Measurements from ENCODE around the gene RNF217.

The RNF217 gene

GRCh38 chr6:124963416-124963785, 1.2 kb downstream of the RNF217 start:
- no peak for DNase-seq

- DNase-seq, result no peak
Observed at GRCh38 chr6:124963831-124964763, 1.9 kb downstream of the RNF217 start.

- DNase-seq, result no peak
Observed at GRCh38 chr6:124964764-124965105, 2.5 kb downstream of the RNF217 start.

- DNase-seq, result peak; percentile 42
Observed at GRCh38 chr6:124965424-124965850, 3.2 kb downstream of the RNF217 start.

- no peak for DNase-seq
Observed at GRCh38 chr6:124967444-124967843, 5.2 kb downstream of the RNF217 start.

- no peak for DNase-seq
Observed at GRCh38 chr6:124968401-124968800, 6.2 kb downstream of the RNF217 start.

GRCh38 chr6:124970243-124970642, 8.0 kb downstream of the RNF217 start:
- no peak for DNase-seq

- no peak for DNase-seq
Observed at GRCh38 chr6:124970763-124971162, 8.5 kb downstream of the RNF217 start.

- DNase-seq, result no peak
Observed at GRCh38 chr6:124973780-124974179, 11.5 kb downstream of the RNF217 start.

- no peak for DNase-seq
Observed at GRCh38 chr6:124974771-124975377, 12.6 kb downstream of the RNF217 start.

- DNase-seq, result peak; percentile 42
Observed at GRCh38 chr6:124977067-124977908, 15.1 kb downstream of the RNF217 start.

- no peak for DNase-seq
Observed at GRCh38 chr6:124978451-124979293, 16.4 kb downstream of the RNF217 start.

GRCh38 chr6:124979294-124979678, 17.0 kb downstream of the RNF217 start:
- no peak for DNase-seq

- no peak for DNase-seq
Observed at GRCh38 chr6:124982669-124983068, 20.4 kb downstream of the RNF217 start.

- DNase-seq, result no peak
Observed at GRCh38 chr6:124983383-124984083, 21.3 kb downstream of the RNF217 start.

- no peak for DNase-seq
Observed at GRCh38 chr6:124984668-124985338, 22.6 kb downstream of the RNF217 start.

GRCh38 chr6:124986164-124986563, 23.9 kb downstream of the RNF217 start:
- DNase-seq, result no peak

- DNase-seq, result no peak
Observed at GRCh38 chr6:124987291-124987690, 25.1 kb downstream of the RNF217 start.

- no peak for DNase-seq
Observed at GRCh38 chr6:124987999-124988591, 25.9 kb downstream of the RNF217 start.

GRCh38 chr6:124989136-124989983, 27.1 kb downstream of the RNF217 start:
- no peak for DNase-seq
